HL-60 (cell line): ENCODE measurements around the gene ZNF578.

Experiments used
- GABPA ChIP-seq: IDR thresholded peaks from 2 replicates; pipeline ENCODE4 v1.6.1; 2012; ENCODE audit warnings: low read depth
- POLR2AphosphoS5 ChIP-seq: IDR thresholded peaks from 2 replicates; pipeline ENCODE4 v1.6.1; 2012; ENCODE audit warnings: low read depth
- TF ChIP-seq, protein P1 (sequence below): IDR thresholded peaks from one replicate; pipeline ENCODE4 v1.5.1; 2011; ENCODE audit warnings: low read length, control low read depth, inconsistent platforms; ENCODE audit not compliant: insufficient read depth

GRCh38 chr19:52473655-52474350 is 20.4 kb downstream of the ZNF578 start:
- TF ChIP-seq, protein P1, sequence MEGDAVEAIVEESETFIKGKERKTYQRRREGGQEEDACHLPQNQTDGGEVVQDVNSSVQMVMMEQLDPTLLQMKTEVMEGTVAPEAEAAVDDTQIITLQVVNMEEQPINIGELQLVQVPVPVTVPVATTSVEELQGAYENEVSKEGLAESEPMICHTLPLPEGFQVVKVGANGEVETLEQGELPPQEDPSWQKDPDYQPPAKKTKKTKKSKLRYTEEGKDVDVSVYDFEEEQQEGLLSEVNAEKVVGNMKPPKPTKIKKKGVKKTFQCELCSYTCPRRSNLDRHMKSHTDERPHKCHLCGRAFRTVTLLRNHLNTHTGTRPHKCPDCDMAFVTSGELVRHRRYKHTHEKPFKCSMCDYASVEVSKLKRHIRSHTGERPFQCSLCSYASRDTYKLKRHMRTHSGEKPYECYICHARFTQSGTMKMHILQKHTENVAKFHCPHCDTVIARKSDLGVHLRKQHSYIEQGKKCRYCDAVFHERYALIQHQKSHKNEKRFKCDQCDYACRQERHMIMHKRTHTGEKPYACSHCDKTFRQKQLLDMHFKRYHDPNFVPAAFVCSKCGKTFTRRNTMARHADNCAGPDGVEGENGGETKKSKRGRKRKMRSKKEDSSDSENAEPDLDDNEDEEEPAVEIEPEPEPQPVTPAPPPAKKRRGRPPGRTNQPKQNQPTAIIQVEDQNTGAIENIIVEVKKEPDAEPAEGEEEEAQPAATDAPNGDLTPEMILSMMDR: no peak
- TF ChIP-seq POLR2AphosphoS5 (no peak), GABPA (no peak)
